Loucy (cell line): ENCODE data around the gene RNU6-9.

ENCODE experiments used
- H2AFZ ChIP-seq: fragments of 200-600 bp; sonication (generic); 2 replicates; pipeline ENCODE4 v1.6.0; 2016; ENCODE audit warnings: antibody characterized with exemption, mild to moderate bottlenecking, low read length, moderate library complexity
- H3F3A ChIP-seq: fragments of 200-600 bp; 2 replicates; pipeline ENCODE4 v1.6.0; 2016; ENCODE audit warnings: antibody characterized with exemption, low read depth, mild to moderate bottlenecking
- H3K27me3 ChIP-seq: fragments of 200-600 bp; sonication (generic); 2 replicates; pipeline ENCODE4 v1.6.1; 2014; ENCODE audit warnings: low read length, mild to moderate bottlenecking; ENCODE audit not compliant: insufficient read depth, poor library complexity, severe bottlenecking
- H3K36me3 ChIP-seq: fragments of 200-600 bp; sonication (generic); 2 replicates; pipeline ENCODE4 v1.6.1; 2016; ENCODE audit warnings: low read length; ENCODE audit not compliant: insufficient read depth
- H3K4me1 ChIP-seq: fragments of 200-600 bp; sonication (generic); 2 replicates; pipeline ENCODE4 v1.5.1; 2014; ENCODE audit warnings: low read length, mild to moderate bottlenecking; ENCODE audit not compliant: insufficient read depth, poor library complexity, severe bottlenecking
- H3K4me2 ChIP-seq: fragments of 200-600 bp; sonication (generic); 2 replicates; pipeline ENCODE4 v1.6.0; 2014; ENCODE audit warnings: antibody characterized with exemption, low read length, low read depth, mild to moderate bottlenecking; ENCODE audit not compliant: poor library complexity, severe bottlenecking
- H3K4me3 ChIP-seq: fragments of 200-600 bp; sonication (generic); 2 replicates; pipeline ENCODE4 v1.5.1; 2014; ENCODE audit warnings: low read length, mild to moderate bottlenecking, mixed read lengths; ENCODE audit not compliant: poor library complexity, severe bottlenecking
- H3K79me2 ChIP-seq: fragments of 200-600 bp; sonication (generic); 2 replicates; pipeline ENCODE4 v1.6.1; 2014; ENCODE audit warnings: low read length; ENCODE audit not compliant: insufficient read depth
- H3K9ac ChIP-seq: fragments of 200-600 bp; sonication (generic); 2 replicates; pipeline ENCODE4 v1.6.0; 2014; ENCODE audit warnings: mild to moderate bottlenecking, low read depth, low read length, moderate library complexity; ENCODE audit not compliant: poor library complexity, severe bottlenecking
- H3K9me2 ChIP-seq: fragments of 200-600 bp; sonication (generic); replicated peaks from 2 replicates; pipeline ENCODE4 v1.6.1; 2016; ENCODE audit warnings: low read depth, low read length, mixed read lengths
- H3K9me3 ChIP-seq: fragments of 200-600 bp; sonication (generic); 2 replicates; pipeline ENCODE4 v1.6.1; 2014; ENCODE audit warnings: mild to moderate bottlenecking, antibody characterized with exemption, low read length, low read depth; ENCODE audit not compliant: insufficient read depth
- H4K20me1 ChIP-seq: fragments of 200-600 bp; sonication (generic); 2 replicates; pipeline ENCODE4 v1.6.0; 2014; ENCODE audit warnings: antibody characterized with exemption, low read length, mild to moderate bottlenecking; ENCODE audit not compliant: insufficient read depth, poor library complexity, severe bottlenecking
- CTCF ChIP-seq: fragments of 200-600 bp; sonication (generic); conservative IDR thresholded peaks from 2 replicates; pipeline ENCODE4 v1.5.1; 2014; ENCODE audit warnings: mild to moderate bottlenecking, antibody characterized with exemption, low read length
- EZH2phosphoT487 ChIP-seq: fragments of 200-600 bp; IDR thresholded peaks from 2 replicates; pipeline ENCODE4 v1.6.1; 2018; ENCODE audit warnings: antibody characterized with exemption, mild to moderate bottlenecking, moderate library complexity, borderline replicate concordance

The RNU6-9 gene

DNA sequence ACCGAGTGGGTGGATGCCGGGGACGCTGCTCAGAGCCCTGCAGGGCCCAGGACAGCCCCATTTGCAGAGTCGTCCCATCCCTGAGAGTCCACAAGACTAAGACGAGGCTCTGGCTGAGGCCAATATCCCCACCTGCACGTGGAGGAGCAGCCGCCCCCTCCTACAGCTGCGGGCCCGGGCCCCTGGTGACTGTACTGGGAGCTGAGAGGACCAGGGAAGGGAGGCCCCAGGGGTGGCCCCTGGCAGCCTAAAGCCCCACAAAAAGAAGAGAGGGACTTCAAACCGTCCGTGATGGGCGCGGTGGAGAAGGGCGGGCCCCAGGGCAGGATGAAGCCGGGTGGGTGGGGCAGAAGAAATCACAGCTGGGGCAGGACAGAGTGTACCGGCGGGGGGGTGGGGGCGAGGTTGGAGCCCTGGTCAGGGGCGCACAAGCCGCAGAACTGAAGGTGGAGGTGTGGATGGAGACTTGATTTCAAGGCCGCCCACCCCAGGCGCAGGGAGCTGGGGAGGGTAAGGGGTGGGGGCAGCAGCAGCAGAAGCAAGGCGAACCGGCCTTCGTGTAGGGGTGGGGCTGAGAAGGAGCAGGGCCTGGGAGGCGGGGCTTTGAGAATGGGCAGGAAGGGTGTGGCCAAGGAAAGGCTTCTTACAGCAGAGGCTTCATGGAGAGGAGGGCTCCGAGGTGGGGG is 20.9 kb upstream of the RNU6-9 start:
- no peak overlapping the region for H2AFZ ChIP-seq
- H3K79me2 ChIP-seq = no peaks in the 10 kb centered on the region
- no peaks in the 10 kb centered on the region for H3K9me2 ChIP-seq
- no peak overlapping the region for H3K9ac ChIP-seq
- no peaks in the 10 kb centered on the region for H3K4me1 ChIP-seq
- no peak overlapping the region for H3K4me3 ChIP-seq
- H3F3A ChIP-seq = no peaks in the 10 kb centered on the region; the same call in 1 of the 2 replicates
- no peak overlapping the region for H3K4me2 ChIP-seq
- no peak for TF ChIP-seq EZH2phosphoT487
- no peak for TF ChIP-seq CTCF
- no peaks in the 10 kb centered on the region for H3K9me3 ChIP-seq
- H3K36me3 ChIP-seq = no peaks in the 10 kb centered on the region; the same call in 1 of the 2 replicates
- no peaks in the 10 kb centered on the region for H4K20me1 ChIP-seq
- H3K27me3 ChIP-seq = no peaks in the 10 kb centered on the region

DNA sequence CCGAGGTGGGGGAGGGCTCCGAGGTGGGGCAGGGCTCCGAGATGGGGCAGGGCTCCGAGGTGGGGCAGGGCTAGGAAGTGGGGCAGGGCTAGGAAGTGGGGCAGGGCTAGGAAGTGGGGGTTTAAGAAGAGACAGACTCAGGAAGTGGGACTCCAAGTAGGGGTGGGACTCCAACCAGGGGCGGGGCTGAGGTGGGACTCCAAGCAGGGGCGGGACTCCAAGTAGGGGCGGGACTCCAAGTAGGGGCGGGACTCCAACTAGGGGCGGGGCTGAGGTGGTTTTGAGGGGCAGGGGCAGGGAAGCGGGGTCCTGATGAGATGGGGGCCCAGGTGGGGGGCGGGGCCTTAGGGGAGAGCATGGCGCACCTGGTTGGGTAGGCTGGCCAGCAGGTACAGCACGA is 20.2 kb upstream of the RNU6-9 start:
- no peaks in the 10 kb centered on the region for H3K27me3 ChIP-seq
- H3K9ac ChIP-seq = no peak overlapping the region
- no peaks in the 10 kb centered on the region for H3K9me3 ChIP-seq
- H3K4me2 ChIP-seq = no peak overlapping the region
- H3K36me3 ChIP-seq = no peaks in the 10 kb centered on the region; the same call in 1 of the 2 replicates
- H2AFZ ChIP-seq = no peak overlapping the region
- H3K9me2 ChIP-seq = no peaks in the 10 kb centered on the region
- no peak overlapping the region for H3K4me3 ChIP-seq
- H3K4me1 ChIP-seq = no peaks in the 10 kb centered on the region
- H3F3A ChIP-seq = no peaks in the 10 kb centered on the region; the same call in 1 of the 2 replicates
- no peaks in the 10 kb centered on the region for H4K20me1 ChIP-seq
- TF ChIP-seq EZH2phosphoT487 = no peak
- no peak for TF ChIP-seq CTCF
- H3K79me2 ChIP-seq = no peaks in the 10 kb centered on the region

- Histone ChIP-seq H3K9ac (no peak overlapping the region), H3K4me3 (no peak overlapping the region), H3K27me3 (no peaks in the 10 kb centered on the region), H3F3A (no peaks in the 10 kb centered on the region; the same call in 1 of the 2 replicates), H2AFZ (no peak overlapping the region), H3K79me2 (no peaks in the 10 kb centered on the region), H3K4me1 (no peaks in the 10 kb centered on the region), H3K9me3 (no peaks in the 10 kb centered on the region), H4K20me1 (no peaks in the 10 kb centered on the region), H3K36me3 (no peaks in the 10 kb centered on the region; the same call in 1 of the 2 replicates), H3K4me2 (no peak overlapping the region), H3K9me2 (no peaks in the 10 kb centered on the region)
- TF ChIP-seq CTCF (no peak), EZH2phosphoT487 (no peak)
These were observed 19.7 kb upstream of the RNU6-9 start for GRCh38 chr19:873561-874041.
